Measurements from ENCODE around the gene TXNRD2.

TXNRD2 gene

GRCh38 chr22:19874307-19875060, 67.1 kb downstream of the TXNRD2 start:
- DNase-seq: peak; percentile 29

DNA sequence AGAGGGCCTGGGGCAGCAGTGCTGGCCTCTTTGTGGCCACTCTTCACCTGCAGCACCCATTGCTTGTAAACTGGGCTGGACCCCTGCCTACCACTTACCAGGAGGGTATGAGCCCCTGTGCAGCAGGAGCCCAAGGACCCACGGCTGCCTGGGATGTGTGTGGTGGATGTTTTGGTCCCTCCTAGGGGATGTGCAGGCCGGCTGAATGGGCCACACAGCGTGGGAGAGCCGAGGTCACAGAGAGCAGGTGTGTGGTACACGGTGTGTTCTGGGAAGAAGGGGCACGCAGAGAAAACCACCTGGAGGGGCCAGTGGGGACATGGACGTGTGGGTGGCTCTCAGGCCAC, 67.7 kb downstream of the TXNRD2 start:
- DNase-seq: no peak

- no peak for DNase-seq
Observed at GRCh38 chr22:19873138-19873959, 68.3 kb downstream of the TXNRD2 start.

DNA sequence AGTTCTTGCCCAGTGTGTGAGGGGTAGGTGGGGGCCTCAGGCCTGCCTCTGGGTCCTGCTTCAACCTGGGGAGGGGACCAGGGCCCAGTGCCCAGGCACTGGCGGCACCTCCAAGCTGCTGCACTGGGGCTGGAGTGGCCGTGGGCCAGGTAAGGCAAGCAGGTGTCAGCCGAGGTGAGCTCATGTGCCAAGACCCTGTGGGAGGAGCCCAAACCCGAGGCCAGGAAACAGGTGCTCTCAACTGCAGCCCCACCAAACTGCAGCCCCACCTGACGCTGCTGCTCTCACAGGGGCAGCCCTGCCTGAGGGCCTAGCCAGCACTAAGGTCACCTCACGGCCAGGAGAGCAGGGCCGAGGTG, 68.9 kb downstream of the TXNRD2 start:
- DNase-seq: no peak

DNA sequence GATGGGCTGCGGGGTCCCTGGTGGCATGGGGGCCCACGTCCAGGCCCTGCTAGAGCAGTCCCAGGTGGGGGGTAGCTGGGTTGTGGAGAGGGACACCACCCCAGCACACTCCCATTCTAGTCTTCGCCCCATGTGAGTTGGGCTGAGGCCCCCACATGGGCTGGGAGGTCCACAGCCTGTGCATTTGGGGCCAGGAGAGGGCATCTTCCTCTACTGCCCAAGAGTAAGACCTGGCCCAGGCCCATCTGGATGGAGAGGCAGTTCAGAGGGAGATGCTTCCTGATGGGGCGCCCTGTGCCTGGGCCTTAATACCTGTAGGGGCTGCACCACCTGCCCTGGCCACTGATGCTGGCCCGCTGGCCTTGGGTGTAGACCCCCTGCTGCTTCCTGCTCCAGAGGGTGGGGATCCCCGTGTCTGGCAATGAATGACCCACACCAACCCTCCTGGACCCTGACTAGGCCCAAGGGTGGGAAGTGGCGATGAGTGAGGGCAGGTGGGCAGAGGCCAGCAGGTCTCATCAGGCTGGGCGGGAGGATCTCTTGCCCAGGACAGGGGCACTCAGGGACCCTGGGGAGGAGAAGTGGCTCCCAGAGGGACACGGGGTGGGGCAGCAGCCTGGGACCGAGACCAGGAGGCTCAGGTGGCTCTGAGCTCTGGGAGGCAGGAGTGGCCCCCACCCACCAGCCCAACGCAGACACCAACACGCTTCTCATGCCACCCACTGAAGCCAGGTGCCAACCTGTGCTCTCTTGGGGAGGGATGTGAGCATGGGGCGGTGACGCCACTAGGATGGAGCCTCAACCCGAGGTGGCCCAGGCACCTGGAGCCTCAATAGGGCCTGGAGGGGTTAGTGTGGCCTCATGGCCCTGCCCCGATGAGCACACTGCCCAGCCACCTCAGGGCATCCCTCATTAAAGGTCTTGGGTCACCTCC, 69.5 kb downstream of the TXNRD2 start:
- no peak for DNase-seq

- DNase-seq: no peak
Observed at GRCh38 chr22:19871023-19871844, 70.4 kb downstream of the TXNRD2 start.

DNA sequence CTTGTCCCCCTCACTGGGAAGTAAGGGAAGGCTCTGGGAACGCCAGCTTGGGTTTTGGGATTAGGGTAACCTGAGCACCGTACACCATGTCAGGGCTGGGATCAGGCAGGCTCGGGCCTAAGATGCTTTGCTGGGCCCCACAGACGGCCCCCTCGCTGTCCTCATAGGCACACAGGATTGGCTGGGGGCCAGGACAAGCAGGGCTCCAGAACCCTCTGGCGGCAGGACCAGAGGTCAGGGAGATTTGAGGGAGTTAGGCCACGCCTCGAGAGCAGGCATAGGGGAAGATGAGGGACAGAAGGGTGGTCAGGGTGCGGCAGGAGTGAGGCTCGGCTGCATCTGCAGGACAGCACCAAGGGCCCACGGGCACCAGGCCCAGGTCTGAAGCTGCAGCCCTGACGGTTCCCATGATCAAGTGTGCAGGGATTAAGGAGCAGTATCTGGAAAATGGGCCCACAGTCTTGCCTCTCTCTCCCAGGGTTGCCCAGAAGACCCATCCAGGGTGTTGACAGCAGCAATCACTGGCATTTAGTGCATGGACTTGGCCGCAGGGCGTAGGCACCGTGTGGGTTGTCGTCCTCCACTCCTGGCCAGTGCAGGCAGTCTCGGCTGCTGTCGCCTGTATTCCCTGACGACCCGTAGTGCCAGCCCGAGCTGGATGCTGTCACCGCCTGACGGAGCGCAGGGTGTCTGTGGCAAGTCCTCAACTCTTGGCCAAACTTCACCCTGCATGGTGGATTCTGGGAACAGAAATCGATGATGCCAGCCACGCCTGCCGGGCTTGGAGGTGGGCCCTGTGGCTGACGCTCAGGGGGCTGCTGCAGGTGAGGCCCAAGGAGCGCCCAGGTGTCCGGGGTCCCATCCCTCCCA, 71.2 kb downstream of the TXNRD2 start:
- DNase-seq: no peak

- no peak for DNase-seq
Observed at GRCh38 chr22:19869497-19870152, 72.0 kb downstream of the TXNRD2 start.

GRCh38 chr22:19868773-19869471, 72.7 kb downstream of the TXNRD2 start:
- no peak for DNase-seq

- no peak for DNase-seq
Observed at GRCh38 chr22:19868333-19868732, 73.3 kb downstream of the TXNRD2 start.

DNA sequence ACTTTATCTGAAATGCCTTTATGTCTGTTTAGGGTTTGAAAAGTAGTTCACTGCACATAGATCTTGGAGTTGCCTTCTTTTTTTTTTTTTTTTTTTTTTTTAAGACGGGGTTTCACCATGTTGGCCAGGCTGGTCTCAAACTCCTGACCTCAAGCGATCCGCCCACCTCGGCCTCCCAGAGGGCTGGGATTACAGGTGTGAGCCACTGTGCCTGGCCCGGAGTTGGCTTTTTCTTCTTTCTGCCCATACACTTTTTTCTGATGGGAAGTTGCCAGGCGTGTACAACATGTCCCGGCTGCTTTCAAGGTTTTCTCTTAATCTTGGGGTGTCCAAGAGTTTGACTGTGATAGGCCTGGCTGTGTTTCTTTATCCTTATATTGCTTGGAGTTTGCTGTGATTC, 74.0 kb downstream of the TXNRD2 start:
- DNase-seq: no peak

- DNase-seq: no peak
Observed at GRCh38 chr22:19866665-19867009, 75.0 kb downstream of the TXNRD2 start.

- no peak for DNase-seq
Observed at GRCh38 chr22:19865141-19865829, 76.3 kb downstream of the TXNRD2 start.

DNA sequence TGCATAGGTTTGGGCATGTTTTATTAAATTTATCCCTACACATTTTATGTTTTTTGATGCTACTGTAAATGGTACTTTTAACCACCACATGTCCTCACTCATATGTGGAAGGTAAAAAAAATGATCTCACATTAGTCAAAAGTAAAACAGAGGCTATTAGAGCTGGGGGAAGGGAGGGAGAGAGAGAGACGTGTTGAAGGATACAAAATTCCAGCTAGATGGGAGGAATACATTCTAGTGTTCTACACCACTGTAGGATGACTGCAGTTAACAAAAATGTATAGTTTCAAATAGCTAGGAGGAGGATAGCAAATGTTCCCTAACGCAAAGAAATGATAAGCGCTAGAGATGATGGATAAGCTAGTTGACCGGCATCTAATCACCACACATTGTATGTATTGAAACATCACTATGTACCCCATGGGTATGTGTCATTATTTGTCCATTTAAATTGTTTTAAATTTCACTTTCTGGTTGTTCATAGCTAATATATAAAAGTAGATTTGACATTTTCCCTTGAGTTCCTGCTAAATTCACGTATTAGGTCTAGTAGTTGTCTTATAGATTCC, 77.0 kb downstream of the TXNRD2 start:
- DNase-seq: no peak

DNA sequence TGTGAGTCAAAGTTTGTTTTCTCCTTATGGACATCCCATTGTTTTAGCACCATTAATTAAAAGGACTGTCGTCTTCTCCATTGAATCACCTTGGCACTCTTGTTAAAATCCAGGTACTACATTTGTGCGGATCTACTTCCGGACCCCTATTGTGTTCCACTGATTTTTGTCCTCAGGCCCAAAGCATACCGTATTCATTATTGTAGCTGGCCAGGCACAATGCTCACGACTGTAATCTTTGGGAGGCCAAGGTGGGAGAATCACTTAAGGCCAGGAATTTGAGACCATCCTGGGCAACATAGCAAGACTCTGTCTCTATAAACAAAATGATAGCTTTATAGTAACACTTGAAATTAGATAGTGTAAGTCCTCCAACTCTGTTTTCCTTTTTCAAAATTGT, 78.0 kb downstream of the TXNRD2 start:
- no peak for DNase-seq

DNA sequence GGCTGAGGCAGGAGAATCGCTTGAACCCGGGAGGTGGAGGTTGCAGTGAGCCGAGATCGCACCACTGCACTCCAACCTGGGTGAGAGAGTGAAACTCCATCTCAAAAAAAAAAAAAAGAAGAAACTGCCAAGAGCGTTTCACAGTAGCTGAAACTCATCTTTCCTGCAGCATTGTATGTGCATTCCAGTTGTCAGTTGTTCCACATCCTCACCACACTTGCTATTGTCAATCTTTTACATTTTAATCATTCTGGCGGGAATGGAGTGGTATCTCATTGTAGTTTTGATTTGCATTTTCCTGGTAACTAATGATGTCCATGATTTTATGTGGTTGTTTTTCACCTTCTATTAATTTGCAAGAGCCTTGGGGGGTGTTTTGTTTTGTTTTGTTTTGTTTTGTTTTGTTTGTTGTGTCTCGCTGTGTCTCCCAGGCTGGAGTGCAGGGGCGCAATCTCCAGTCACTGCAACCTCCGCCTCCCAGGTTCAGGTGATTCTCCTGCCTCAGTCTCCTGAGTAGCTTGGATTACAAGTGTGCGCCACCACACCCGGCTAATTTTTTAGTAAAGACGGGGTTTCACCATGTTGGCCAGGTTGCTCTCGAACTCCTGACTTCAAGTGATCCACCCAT, 78.9 kb downstream of the TXNRD2 start:
- no peak for DNase-seq

DNA sequence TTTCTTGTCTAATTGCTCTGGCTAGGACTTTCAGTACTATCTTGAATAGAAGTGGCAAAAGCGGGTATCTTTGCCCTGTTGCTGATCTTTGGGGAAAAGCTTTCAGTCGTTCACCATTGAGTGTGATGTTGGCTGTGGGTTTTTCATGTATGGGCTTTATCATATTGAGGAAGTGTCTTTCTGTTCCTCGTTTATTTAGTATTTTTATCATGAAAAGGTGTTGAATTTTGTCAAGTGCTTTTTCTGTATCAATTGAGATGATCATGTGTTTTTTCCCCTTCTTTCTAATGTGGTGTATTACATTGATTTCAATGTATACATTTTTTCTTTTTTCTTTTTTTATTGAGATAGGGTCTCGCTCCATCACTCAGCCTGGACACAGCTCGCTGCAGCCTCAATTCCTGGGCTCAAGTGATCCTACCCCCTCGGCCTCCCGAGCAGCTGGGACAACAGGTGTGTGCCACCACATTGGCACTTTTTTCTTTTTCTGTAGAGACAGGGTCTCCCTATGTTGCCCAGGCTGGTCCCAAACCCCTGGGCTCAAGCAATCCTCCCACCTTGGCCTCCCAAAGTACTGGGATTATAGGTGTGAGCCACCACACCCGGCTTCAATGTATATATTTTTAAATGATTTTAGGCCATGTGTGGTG, 81.6 kb downstream of the TXNRD2 start:
- DNase-seq: no peak

- no peak for DNase-seq
Observed at GRCh38 chr22:19857382-19857781, 84.2 kb downstream of the TXNRD2 start.
